Measurements from ENCODE around the gene RAB10.
A peak's percentile ranks its signal among the peaks of the same experiment; 100 is the strongest.
"Not testable (repeated sequence)": the region's sequence is repeated elsewhere in the genome, so short reads cannot be mapped to it uniquely, and the experiment has no call there.

RAB10 gene

DNA sequence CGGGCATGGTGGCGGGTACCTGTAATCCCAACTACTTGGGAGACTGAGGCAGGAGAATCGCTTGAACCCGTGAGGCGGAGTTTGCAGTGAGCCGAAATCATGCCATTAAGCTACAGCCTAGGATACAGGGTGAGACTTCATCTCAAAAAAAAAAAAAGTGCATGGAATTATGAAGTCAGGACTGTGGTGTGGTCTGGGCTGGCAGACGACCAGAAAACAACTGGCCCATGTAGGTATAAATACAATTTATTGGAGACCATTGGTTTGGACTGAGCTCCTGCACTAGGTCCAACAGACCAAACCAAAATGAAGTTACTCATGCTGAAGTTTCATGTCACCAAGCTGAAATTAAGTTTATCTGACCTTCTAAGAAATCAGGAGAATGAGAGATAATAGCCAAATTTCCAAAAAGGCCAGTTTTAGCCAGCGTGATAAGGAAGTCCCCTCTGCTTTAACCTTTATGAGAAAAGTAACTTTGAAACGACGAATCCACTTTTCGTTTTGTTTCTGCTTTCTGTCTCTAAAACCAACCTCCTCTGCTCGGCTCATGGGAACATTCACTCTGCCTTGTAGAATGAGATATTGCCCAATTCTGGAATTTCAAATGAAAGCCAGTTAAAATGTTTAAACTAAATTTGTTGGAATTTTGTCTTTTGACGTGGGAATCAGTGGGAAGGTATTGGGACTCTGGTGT lies 17.7 kb upstream of the RAB10 start:
- DNase-seq (ENCODE audit: low spot score) = no peak

DNA sequence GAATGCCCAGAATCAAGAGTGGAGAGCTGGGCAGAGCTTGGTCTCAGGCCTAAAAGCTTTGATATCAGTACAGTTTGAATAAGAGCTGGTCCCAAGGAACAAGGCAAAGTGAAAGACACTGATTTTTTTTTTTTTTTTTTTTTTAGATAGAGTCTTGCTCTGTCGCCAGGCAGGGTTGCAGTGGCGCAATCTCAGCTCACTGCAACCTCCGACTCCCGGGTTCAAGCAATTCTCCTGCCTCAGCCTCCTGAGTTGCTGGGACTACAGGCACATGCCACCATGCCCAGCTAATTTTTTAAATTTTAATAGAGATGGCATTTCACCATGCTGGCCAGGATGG lies 17.2 kb upstream of the RAB10 start:
- not testable (repeated sequence) for DNase-seq (ENCODE audit: low spot score)

DNA sequence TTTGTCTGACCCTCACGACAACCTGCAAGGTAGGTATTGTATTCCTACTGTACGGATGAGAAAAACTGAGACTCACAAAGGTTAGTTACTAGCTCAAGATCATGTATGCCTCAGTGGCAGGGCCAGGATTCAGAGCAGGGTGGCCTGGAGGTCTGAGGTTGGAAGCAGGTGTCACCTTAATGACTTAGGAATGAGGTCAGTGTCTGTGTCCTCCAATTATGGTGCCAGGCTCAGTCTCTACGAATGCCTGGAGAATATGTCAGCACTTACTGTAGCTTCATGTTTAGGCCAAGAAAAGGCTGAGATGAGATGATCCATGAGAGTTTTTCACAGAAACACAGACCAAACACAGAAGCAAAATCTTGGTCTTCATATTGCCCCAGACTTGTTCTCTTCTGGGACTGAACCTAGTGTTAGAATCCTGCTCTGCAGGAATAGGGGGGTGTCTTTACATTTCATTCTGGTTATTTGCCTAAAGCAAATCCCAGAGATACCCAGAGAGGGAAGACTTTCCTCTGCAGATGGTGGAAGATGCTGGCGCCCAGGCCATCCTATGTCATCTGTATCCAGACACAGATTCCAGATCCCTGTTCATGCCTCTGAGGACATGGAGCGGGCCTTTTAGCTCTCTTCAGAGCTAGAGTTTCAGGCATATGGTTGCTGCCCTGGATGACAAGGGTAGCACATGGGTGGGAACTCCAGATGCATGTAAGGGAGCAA lies 16.3 kb upstream of the RAB10 start:
- no peak for DNase-seq (ENCODE audit: low spot score)

DNA sequence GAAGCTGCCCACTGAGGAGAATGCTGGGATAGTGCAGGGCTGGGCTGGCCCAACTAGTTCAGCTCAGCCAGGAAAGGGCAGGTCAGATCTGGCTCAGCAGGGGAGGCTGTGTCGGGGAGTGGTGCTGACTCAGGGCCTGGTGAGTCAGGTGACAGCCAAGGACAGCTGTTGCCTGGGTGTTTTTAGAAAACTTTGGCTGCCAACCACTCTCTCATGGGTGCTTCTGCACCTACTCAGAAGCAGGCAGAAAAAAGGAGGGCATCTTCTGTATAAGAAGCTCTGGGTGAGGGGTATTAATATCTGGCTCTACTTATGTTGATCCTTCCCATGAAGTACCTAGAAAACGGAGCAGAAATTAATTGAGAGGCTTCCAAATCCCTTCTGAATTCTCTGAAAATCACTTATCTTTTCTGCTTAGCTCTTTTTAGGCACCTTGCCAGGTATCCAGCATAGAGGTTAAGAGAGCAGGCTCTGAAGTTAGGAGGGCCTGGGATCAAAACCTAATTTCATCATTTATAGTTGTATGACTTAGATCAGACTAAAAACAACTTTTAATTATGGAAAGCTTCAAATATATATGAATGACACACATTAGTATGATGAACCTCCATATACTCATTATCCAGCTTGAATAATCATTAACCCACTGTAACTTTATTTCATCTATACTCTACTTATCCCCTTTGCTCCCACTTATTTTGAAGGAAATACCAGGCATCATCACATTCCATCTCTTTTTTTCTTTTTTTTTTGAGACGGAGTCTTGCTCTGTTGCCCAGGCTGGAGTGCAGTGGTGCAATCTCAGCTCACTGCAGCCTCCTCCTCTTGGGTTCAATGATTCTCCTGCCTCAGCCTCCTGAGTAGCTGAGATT lies 15.5 kb upstream of the RAB10 start:
- DNase-seq (ENCODE audit: low spot score) = peak; percentile 18

DNA sequence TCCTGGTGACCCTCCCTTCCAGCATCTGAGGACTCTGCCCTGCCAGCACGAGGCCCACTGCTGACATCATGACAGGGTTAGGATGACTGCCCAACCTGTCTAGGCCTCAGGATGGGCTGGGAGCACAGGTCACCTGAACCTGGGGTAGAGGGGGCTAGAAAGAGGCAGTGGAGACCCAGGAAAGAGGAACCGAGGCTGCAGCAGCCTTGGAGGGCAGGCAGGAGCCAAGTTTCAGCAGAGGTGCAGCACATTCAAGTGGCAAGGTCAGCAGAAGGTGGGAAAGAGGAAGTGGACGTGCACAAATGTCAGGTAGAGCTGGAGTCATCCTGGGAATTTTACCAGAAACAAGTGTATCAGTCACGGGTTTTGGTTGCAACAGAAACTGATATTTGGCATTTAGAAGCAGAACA lies 13.6 kb upstream of the RAB10 start:
- DNase-seq (ENCODE audit: low spot score) = no peak

DNA sequence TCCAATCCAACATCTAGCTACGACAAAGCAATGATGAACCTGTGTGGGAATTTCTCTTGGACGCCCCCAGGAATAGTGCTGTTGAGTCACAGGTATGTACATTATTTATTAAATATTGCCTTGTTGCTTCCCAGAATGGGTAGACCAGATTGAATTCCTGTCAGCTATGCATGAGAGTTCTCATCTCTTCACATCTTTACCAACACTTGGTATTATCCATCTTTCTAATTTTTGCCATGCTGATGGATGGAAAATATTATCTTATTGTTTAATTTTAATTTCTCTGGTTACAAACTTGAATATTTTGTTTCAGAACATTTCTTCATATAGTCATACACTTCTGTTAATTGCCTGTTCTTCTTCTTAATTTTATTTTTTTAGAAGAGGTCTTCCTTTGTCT lies 9.6 kb upstream of the RAB10 start:
- DNase-seq (ENCODE audit: low spot score) = no peak

DNA sequence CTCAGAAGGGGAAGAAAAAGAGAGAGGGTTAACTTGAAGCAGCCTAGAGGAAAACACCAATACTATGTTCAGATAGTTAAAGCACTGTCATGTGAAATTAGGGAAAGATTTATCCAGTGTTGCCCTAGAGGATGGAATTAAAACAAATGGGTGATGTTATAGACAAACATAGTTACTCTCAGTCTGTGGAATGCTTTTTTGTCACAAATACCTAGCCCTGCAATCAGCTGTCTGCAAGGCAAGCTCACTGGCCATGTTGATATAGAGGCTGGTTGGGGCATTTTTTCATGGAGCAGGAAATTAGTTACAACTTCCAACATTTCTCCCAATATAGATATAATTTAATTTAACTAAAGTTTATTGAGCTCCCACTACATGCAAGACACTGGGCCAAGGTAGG lies 8.4 kb upstream of the RAB10 start:
- no peak for DNase-seq (ENCODE audit: low spot score)

DNA sequence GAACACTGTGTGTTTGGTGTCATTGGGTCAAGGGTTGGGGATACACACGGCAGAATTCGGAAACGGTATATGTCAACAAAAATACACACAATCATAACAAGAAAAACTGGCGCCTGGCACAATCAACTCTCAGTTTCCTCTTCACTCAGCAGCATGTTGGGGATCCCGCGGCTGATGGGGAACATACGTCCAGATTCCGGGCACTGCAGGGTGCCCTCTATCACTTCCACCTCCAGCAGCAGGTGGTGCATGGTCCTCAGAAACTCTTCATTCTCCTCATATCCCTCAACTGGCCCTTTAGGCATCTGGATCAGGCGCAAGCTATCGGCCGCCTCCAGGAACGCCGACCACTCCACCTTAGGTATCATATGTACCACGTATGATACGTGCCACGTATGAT lies 5.8 kb upstream of the RAB10 start:
- not testable (repeated sequence) for DNase-seq (ENCODE audit: low spot score)

DNA sequence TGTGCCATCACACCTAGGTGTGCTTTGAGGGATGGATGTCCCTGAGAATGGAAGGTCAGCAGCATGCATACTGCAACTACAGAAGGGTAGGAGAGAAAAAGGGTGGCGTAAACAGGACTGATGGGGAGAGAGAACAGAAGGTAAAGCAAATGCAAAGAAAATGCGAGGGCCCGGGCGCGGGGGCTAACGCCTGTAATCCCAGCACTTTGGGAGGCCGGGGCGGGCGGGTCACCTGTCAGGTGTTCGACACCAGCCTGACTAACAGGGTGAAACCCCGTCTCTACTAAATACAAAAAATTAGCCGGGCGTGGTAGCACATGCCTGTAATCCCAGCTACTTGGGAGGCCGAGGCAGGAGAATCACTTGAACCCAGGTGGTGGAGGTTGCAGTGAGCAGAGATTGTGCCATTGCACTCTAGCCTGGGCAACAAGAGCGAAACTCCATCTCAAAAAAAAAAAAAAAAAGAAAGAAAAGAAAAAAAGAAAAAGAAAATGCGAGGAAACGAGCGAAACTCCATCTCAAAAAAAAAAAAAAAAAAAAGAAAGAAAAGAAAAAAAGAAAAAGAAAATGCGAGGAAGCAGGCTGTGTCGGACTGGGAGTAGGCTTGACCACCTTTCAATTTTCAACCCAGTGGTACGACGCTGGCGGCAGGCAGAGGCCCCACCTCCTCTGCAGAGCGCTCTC lies 1.2 kb upstream of the RAB10 start:
- DNase-seq (ENCODE audit: low spot score) = not testable (repeated sequence)

DNA sequence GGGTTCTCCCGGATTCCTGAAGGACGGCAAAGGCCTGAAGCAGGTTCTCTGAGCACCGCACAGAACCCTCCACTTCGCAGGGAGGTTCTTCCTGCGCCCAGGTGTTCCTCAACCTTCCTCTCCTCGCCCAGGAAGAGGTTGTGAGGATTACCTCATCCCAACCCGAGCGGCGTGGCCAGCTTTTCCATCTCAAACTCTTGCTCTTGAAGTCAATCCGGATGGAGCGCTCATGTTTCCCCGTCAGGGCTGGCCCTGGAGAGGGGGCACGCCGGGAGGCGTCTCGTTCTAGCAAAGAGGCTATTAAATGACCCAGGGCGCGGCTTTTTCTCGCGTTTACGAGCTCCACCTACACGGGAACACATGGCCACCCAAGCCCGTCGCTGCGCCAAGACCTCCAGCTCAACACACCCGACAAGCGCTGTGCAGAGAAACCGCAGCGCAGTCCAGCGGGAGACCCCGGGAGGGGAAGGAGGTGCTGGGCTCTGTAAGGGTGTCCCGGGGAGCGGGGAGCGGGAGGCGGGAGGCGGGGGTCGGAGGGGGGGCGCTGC lies 540 bp upstream of the RAB10 start:
- no peak for DNase-seq (ENCODE audit: low spot score)

DNA sequence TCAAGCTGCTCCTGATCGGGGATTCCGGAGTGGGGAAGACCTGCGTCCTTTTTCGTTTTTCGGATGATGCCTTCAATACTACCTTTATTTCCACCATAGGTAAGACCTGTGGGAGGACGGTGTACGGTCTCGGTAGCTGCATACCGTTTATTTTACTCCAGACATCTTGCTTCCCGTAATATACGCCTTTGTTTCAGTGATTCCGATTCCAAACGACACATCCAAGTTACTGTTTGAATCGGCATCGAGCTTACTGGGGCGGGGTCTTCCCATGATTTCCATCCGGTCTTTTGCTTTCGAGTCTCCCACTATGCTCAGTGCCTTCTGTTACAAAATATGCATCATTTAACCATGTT lies 731 bp downstream of the RAB10 start:
- peak; percentile 38 for DNase-seq (ENCODE audit: low spot score)

DNA sequence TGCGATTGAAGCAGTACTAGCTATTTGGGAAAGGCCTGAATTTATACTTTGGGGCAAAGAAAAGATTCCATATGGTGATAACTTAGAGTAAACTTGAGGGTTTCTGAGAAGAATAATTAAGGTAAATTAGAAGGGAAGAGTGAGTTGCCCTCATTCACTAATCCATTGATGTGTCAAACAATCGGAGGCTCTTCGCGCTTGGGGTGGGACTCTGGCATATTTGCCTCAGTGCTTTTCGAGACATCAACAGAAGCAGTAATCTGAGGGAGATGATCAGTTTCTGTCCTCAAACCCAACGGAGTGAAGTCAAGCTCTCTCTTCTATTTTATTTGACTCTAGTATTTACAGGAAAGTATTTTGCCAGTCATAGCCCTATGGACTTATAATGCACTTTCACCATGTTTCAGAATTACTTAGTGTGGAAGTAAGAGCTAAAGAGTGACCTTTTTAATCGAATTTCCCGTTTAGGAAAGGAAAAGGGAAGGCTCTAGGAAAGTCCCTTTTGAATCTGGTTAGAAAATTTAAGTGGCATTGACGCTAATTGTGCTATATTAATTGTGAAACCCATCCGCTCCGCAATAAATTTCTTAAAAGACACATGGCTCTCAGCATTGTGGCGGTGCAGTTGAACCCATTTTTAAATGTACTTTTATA lies 1.3 kb downstream of the RAB10 start:
- DNase-seq (ENCODE audit: low spot score) = peak; percentile 13

DNA sequence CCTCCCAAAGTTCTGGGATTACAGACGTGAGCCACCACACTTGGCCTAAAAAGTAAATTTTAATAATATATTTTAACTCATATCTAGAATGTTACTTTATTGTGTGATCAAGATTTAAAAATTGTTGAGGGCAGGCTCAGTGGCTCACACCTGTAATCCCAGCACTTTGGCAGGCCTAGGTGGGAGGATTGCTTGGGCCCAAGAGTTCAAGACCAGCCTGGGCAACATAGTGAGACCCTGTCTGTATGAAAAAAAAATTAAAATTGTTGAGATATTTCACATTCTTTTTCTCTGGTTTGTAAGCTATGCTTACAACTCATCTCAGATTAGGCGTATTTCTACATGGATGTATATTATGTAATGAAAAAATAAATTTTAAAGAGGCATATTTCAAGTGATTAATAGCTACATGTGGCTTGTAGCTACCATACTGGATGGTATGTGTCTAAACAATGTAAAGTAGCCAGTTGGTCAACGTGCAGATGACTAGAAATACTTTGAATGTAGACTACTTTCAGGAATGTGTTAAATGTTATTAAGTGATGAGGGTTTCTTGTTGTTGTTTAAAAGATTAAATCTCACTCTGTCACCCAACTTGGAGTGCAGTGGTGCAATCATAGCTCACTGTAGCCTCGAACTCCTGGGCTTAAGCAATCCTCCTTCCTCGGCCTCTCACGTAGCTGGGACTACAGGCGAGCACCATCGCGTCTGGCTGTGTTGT lies 5.9 kb downstream of the RAB10 start:
- DNase-seq (ENCODE audit: low spot score) = no peak

DNA sequence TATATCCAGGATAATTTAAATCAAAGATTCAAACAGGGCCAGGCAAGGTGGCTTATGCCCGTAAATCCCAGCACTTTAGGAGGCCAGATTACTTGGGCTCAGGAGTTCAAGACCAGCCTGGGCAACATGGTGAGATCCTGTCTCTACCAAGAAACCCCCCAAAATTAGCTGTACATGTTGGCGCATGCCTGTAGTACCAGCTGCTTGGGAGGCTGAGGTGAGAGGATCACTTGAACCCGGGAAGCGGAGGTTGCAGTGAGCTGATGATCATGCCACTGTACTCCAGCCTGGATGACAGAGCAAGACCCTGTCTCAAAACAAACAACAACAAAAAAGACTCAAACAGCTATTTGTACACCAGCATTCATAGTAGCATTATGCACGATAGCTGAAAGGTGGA lies 9.2 kb downstream of the RAB10 start:
- no peak for DNase-seq (ENCODE audit: low spot score)

DNA sequence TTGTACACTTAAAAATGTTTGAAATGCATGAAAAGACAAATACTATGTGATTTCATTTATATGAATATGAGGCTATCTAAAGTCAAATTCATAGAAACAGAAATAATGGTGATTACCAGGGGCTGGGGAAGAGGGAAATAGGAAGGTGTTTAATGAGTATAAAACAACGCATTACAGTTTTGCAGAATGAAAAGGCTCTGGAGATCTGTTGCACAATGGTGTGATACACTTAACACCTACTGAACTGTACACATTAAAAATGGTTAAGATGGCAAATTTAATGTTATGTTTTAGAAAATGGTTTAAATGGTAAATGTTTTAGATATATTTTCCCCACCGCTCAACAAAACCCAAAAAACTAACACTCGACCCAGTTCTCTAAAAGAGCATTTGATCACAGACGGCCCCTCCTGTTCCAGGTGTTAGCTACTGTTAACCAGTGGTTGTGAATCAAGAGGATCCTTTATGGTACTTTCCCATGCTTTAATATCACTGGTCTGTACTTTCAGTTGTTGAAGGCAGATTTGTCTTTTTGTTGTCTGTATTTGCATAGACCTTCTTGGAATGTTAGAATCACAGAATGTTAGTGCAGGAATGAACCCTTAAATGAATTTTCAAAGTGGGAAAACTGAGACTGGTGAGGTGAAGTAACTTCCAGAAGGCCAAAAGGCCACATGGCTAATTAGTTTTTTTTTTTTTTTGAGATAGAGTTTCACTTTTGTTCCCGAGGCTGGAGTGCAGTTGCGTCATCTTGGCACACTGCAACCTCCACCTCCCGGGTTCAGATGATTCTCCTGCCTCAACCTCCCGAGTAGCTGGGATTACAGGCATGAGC lies 10.2 kb downstream of the RAB10 start:
- DNase-seq (ENCODE audit: low spot score) = no peak

DNA sequence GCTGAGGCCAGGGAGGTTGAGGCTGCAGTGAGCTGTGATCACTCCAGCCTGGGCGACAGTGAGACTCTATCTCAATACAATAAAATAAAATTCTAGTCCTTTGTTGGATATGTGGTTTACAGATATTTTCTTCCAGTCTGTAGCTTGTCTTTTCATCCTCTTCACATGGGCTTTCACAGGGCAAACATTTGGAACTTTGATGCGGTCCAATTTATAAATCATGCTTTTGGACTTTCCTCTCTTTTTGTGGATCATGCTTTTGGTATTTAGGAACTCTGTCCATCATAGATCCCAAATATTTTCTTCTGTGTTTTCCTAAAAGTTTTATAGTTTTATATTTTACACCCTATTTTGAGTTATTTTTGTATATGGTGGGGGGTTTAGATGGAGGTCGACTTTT lies 14.9 kb downstream of the RAB10 start:
- DNase-seq (ENCODE audit: low spot score) = no peak

DNA sequence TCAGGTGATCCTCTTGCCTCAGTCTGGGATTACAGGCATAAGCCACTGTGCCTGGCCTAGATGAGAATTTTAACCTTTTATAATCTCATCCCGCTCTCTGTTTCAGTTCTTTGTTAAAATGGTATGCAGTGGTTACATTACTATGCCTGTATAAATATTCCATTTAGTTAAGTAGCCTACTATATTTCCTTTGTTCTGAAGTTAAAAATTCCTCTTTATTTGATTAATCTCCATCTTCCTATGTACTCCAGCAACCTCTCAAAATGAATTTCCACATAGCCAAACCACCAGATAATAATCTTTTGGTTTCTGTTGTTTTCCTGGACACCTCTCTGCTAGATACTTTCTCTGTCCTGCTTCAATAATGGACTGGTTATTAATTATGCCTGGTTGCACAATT lies 15.8 kb downstream of the RAB10 start:
- DNase-seq (ENCODE audit: low spot score) = no peak

DNA sequence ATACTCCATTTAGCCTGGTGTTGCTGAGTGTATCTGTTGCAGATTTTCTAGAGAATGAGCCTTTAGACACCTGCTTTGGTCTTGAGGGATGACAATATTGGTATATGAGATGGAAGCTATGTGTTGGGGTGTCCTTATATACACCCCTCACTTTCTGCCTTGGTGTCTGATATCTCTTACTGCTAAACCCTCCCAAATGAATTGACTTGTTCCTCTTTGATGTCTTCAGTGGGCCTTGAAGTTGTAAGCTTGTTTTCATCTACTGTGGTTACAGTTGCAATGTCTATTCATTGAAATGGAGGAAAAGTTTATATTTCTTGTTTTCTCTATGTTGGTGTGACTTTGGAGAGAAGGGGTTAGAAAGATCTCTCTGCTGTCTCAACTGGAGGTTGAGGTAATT lies 18.9 kb downstream of the RAB10 start:
- no peak for DNase-seq (ENCODE audit: low spot score)

DNA sequence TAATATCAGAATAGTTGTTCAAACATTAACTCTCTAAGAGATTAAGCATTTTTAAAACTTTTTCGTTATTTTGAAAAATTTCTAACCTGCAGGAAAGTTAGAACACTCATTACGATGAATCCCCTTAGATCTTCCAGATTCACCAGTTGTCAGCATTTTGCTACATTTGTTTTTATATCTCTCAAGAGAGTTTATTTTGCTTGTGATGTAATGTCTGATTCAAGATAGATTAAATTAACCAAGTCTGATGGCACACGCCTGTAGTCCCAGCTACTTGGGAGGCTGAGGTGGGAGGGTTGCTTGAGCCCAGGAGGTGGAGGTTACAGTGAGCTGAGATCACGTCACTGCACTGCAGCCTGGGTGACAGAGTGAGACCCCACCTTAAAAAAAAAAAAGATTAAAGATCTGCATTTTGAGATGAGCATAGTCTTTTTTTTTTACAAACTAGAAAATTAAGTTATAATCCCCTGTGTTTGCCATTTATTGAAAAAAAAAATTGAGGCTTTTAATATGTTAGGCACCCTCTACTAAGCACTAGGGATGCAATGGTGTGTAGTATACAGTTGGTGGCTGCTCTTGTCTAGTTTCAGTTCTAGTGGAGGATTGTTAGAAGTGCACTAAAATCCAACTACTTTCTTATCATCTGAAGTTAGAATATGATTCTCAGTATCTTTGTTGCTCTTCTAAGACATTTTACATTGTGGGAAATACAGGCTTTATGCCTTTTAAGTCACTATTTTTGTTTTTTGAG lies 20.9 kb downstream of the RAB10 start:
- no peak for DNase-seq (ENCODE audit: low spot score)

All from CD4-positive, alpha-beta T cell treated with Interleukin-2 at 100 ng/mL for 4 hours (primary cell).